Prostate gland (tissue), 2 donors: Measurements from ENCODE around the gene SH3TC2.

Experiments used
- CTCF ChIP-seq, 4 experiments: fragments of 200-600 bp in 2 of 4; fragments of 450-650 bp in 2 of 4; sonication (generic) in 2 of 4; IDR thresholded peaks; 1 replicate in 3 of 4; 2 replicates in 1 of 4; pipeline ENCODE4 v1.5.1; 2016 to 2019; ENCODE audit warnings: antibody characterized with exemption in 4 of 4, mild to moderate bottlenecking in 2 of 4, moderate library complexity in 2 of 4
- POLR2A ChIP-seq: fragments of 450-650 bp; IDR thresholded peaks from one replicate; pipeline ENCODE4 v1.6.1; 2016; ENCODE audit warnings: antibody characterized with exemption, mild to moderate bottlenecking

GRCh38 chr5:149054416-149054815, 8.4 kb downstream of the SH3TC2 start:
- TF ChIP-seq CTCF (IDR thresholded peaks at IDR 0.05) = no peak
- TF ChIP-seq POLR2A = no peak
